ENCODE results near the gene OOSP4A.

DNA sequence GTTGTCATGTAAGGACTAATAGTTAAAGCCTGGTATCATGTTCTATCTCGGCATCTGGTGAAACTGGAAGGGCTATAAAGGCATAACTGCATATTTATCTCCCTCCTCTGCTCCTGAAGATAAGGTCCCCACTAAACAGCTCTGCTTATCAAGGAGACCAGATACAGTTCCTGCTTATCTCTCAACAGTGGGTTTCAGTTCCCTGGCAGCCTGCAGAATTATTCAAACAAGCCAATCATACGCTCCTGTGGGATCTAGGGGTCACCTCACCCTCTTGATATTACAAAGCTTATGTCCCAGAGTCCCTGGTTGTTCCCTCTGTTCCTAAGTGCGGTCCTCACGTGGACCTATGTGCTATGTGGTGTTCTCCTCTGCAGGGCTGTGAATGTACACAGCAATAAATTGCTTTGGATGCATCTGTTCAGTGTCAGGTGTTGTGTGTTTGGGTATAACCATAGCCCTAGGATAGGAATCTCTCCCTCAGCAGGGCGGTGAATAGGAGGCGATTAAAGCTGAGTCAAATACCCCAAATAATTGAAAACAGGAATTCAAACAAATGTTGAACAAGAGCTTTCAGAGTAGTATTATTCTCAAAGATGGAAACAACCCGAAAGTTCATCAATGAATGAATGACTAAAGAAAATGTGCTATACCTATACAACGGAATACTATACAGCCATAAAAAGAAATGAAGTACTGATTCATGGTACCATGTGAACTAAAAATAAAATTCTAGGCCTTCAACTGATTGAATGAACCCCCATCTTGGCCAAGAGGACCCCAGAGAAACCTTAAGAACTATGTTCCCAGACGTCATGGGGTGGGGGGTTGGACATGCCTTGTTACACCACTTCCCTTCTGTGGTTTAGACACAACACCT lies 3.1 kb upstream of the OOSP4A start:
- TF ChIP-seq CTCF (IDR thresholded peaks at IDR 0.05): no peak
- TF ChIP-seq EP300 (IDR thresholded peaks at IDR 0.05): no peak

All from suprapubic skin (tissue), 3 donors.